NCI-H1092 (cell line): ENCODE data around the gene TRAPPC6A.

Experiments
- DNase-seq: peaks from one replicate; lab custom pipeline; 2025; lab: John Stamatoyannopoulos, UW

TRAPPC6A gene

GRCh38 chr19:45163156-45163555, 14.9 kb downstream of the TRAPPC6A start:
- no peak for DNase-seq

- no peak for DNase-seq
Measured at GRCh38 chr19:45162608-45163143, 15.4 kb downstream of the TRAPPC6A start.

GRCh38 chr19:45161738-45162607, 16.1 kb downstream of the TRAPPC6A start:
- DNase-seq: no peak

- DNase-seq: no peak
Measured at GRCh38 chr19:45160870-45161737, 16.9 kb downstream of the TRAPPC6A start, which contains the start of gene NKPD1. NKPD1 (minus strand) TSS chr19:45160982; CDS start chr19:45160150, 832 bp downstream.

- no peak for DNase-seq
Measured at GRCh38 chr19:45159971-45160324, 18.1 kb downstream of the TRAPPC6A start.

- DNase-seq: no peak
Measured at GRCh38 chr19:45159210-45159970, 18.6 kb downstream of the TRAPPC6A start.

- no peak for DNase-seq
Measured at GRCh38 chr19:45158503-45159209, 19.4 kb downstream of the TRAPPC6A start.

GRCh38 chr19:45156751-45157150, 21.3 kb downstream of the TRAPPC6A start:
- no peak for DNase-seq

GRCh38 chr19:45156011-45156630, 21.9 kb downstream of the TRAPPC6A start:
- DNase-seq: no peak

- DNase-seq: no peak
Measured at GRCh38 chr19:45154064-45154827, 23.8 kb downstream of the TRAPPC6A start.

GRCh38 chr19:45153339-45154063, 24.5 kb downstream of the TRAPPC6A start:
- DNase-seq: no peak

- no peak for DNase-seq
Measured at GRCh38 chr19:45152504-45153338, 25.3 kb downstream of the TRAPPC6A start.

- DNase-seq: no peak
Measured at GRCh38 chr19:45151821-45152503, 26.1 kb downstream of the TRAPPC6A start.

- no peak for DNase-seq
Measured at GRCh38 chr19:45151320-45151719, 26.7 kb downstream of the TRAPPC6A start.

- DNase-seq: no peak
Measured at GRCh38 chr19:45150751-45151281, 27.2 kb downstream of the TRAPPC6A start.

- no peak for DNase-seq
Measured at GRCh38 chr19:45150180-45150579, 27.9 kb downstream of the TRAPPC6A start.

GRCh38 chr19:45149129-45149528, 28.9 kb downstream of the TRAPPC6A start:
- no peak for DNase-seq
